Caco-2 (cell line): ENCODE results near the gene HDAC11. TPM values are rescaled to one million over a fixed set of nuclear protein-coding genes. Genes with fewer than 3 reads are reported as not detected.
"Not testable (repeated sequence)": the region's sequence is repeated elsewhere in the genome, so short reads cannot be mapped to it uniquely, and the experiment has no call there.

ENCODE experiments used
- BruUV-seq: library from RNA; stranded (reverse); fragments of 400-500 nt; replicated peaks from 2 replicates; lab custom pipeline; 2021; lab: Mats Ljungman, UMichigan
- CTCF ChIA-PET: fragments of 300-600 bp; sonication (Branson Sonifier 250); formaldehyde crosslinking; loops from one replicate; lab custom pipeline; 2022; ENCODE audit warnings: antibody characterized with exemption; lab: Charles Lee
- POLR2A ChIA-PET: fragments of 300-600 bp; sonication (Branson Sonifier 250); formaldehyde crosslinking; loops from one replicate; lab custom pipeline; 2022; ENCODE audit warnings: antibody characterized with exemption; lab: Charles Lee
- DNase-seq, 2 experiments: peaks; one replicate each; pipeline versions ENCODE4 v3.0.0 to v3.0.0-alpha.2; 2020 to 2022
- H3K27me3 ChIP-seq: replicated peaks from 2 replicates; pipeline ENCODE4 v1.6.0; 2011; ENCODE audit warnings: low read length; ENCODE audit not compliant: control insufficient read depth, insufficient read depth
- H3K36me3 ChIP-seq: 2 replicates; pipeline ENCODE4 v1.5.1; 2011; ENCODE audit warnings: low read length; ENCODE audit not compliant: control insufficient read depth, insufficient read depth
- H3K4me1 ChIP-seq: fragments of 250-450 bp; sonication (Bioruptor Pico); 2 replicates; pipeline ENCODE4 v1.5.1; 2020; ENCODE audit warnings: mild to moderate bottlenecking
- H3K4me3 ChIP-seq: 2 replicates; pipeline ENCODE4 v1.5.1; 2011; ENCODE audit warnings: low read depth, mild to moderate bottlenecking, control low read depth, low read length
- H3K9me3 ChIP-seq: fragments of 250-450 bp; sonication (Bioruptor Pico); 2 replicates; pipeline ENCODE4 v1.5.1; 2020; ENCODE audit warnings: mild to moderate bottlenecking, moderate library complexity
- H3K27ac Mint-ChIP-seq: one replicate; pipeline ENCODE4 v1.8.0; 2022; ENCODE audit warnings: mixed read lengths; ENCODE audit not compliant: unreplicated experiment
- H3K27me3 Mint-ChIP-seq: one replicate; pipeline ENCODE4 v1.8.0; 2022; ENCODE audit warnings: mixed read lengths; ENCODE audit not compliant: insufficient read depth, unreplicated experiment
- H3K36me3 Mint-ChIP-seq: one replicate; pipeline ENCODE4 v1.8.0; 2022; ENCODE audit warnings: mild to moderate bottlenecking, mixed read lengths; ENCODE audit not compliant: insufficient read depth, unreplicated experiment
- H3K4me1 Mint-ChIP-seq: one replicate; pipeline ENCODE4 v1.8.0; 2022; ENCODE audit warnings: low read depth, mixed read lengths; ENCODE audit not compliant: unreplicated experiment
- H3K4me3 Mint-ChIP-seq: one replicate; pipeline ENCODE4 v1.8.0; 2022; ENCODE audit warnings: mild to moderate bottlenecking, moderate library complexity, mixed read lengths; ENCODE audit not compliant: unreplicated experiment
- H3K9me3 Mint-ChIP-seq: one replicate; pipeline ENCODE4 v1.8.0; 2022; ENCODE audit warnings: mixed read lengths; ENCODE audit not compliant: unreplicated experiment
- intact Hi-C: fragments of 100-400 bp; cut with micrococcal nuclease; formaldehyde crosslinking; loops from one replicate; pipeline ENCODE4 v1.10.0; 2022; ENCODE audit not compliant: unreplicated experiment
- total RNA-seq: library from RNA; stranded (reverse); gene quantifications from 2 replicates; pipeline ENCODE4 v1.2.3, GENCODE V29; 2022
- TF ChIP-seq, protein P1 (sequence below), 2 experiments: fragments of 200-600 bp in 1 of 2; IDR thresholded peaks; 1 replicate in 1 of 2; 2 replicates in 1 of 2; pipeline versions ENCODE4 v1.5.1 to v1.8.0; 2011 to 2022; ENCODE audit warnings: antibody characterized with exemption in 1 of 2, control low read depth in 1 of 2, inconsistent platforms in 1 of 2, low read depth in 1 of 2, low read length in 1 of 2, mild to moderate bottlenecking in 1 of 2, moderate library complexity in 1 of 2; ENCODE audit not compliant: insufficient read depth in 1 of 2, severe bottlenecking in 1 of 2, unreplicated experiment in 1 of 2

The HDAC11 gene
- total RNA-seq, 1 experiment from 2014 or later: 10.9 TPM

DNA sequence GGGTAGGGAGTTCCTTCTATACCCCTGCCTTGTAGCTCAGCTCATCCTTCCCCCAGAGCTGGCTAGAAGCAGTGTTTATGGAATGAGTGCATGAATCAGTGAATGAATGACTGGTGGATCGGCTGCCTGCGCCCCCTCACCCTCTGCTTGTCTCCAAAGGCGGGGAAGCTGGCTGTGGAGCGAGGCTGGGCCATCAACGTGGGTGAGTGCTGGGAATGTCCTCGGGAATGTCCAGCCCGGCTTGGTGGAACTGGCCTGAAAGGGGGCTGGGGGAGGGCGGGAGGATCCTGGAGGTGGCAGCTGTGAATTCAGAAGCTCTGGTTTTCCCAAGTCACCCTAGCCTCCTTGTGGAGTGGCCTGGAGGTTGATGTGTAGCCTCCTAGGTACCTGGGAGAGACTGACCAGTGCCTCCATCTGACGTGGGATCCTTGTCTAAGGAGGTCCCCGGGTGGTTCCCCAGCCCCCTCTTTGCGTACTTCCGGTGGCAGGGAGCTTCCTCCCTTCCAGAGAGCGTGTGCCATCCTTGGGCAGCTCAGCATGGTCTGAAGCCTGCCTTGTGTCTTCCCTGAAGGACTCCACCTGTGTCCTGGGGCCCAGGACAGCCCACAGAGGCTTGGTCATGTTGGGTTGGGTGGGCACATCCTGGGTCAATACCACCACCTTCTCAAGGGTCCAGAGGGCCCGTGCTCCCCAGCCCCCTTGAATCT, 18.4 kb downstream of the HDAC11 start:
- intact Hi-C loops: no loop called here

DNA sequence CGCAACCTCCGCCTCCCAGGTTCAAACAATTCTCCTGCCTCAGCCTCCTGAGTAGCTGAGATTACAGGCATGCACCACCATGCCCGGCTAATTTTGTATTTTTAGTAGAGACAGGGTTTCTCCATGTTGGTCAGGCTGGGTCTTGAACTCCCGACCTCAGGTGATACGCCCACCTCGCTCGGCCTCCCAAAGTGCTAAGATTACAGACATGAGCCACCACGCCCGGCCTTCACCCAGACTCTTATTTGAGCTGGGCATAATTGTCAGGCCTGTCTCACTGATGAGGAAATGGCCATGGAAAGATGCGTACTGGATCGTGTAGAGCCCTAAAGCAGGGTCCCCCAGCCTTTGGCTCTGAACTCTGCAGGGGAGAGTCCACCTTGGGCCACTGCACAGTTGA, 19.1 kb downstream of the HDAC11 start:
- BruUV-seq, H3K9me3 Mint-ChIP-seq, H3K4me1 Mint-ChIP-seq, intact Hi-C loops, H3K4me3 ChIP-seq, H3K27me3 Mint-ChIP-seq, POLR2A ChIA-PET, DNase-seq, H3K27ac Mint-ChIP-seq, H3K36me3 ChIP-seq, H3K27me3 ChIP-seq, H3K36me3 Mint-ChIP-seq, H3K4me1 ChIP-seq, H3K4me3 Mint-ChIP-seq, H3K9me3 ChIP-seq: not testable (repeated sequence)
- CTCF ChIA-PET: interaction anchor here (2.3 kb wide), 1 partner anchor 149 kb away, joined by 17 read pairs; no protein-coding TSS in a partner anchor

More for the DNA sequence above, 18.4 kb downstream of the HDAC11 start:
- Histone ChIP-seq H3K4me3 (no peak overlapping the region), H3K9me3 (no peaks in the 10 kb centered on the region), H3K27me3 (no peaks in the 10 kb centered on the region), H3K4me1 (no peaks in the 10 kb centered on the region), H3K36me3 (no peaks in the 10 kb centered on the region; the same call in 1 of the 2 replicates)
- TF ChIP-seq, protein P1, sequence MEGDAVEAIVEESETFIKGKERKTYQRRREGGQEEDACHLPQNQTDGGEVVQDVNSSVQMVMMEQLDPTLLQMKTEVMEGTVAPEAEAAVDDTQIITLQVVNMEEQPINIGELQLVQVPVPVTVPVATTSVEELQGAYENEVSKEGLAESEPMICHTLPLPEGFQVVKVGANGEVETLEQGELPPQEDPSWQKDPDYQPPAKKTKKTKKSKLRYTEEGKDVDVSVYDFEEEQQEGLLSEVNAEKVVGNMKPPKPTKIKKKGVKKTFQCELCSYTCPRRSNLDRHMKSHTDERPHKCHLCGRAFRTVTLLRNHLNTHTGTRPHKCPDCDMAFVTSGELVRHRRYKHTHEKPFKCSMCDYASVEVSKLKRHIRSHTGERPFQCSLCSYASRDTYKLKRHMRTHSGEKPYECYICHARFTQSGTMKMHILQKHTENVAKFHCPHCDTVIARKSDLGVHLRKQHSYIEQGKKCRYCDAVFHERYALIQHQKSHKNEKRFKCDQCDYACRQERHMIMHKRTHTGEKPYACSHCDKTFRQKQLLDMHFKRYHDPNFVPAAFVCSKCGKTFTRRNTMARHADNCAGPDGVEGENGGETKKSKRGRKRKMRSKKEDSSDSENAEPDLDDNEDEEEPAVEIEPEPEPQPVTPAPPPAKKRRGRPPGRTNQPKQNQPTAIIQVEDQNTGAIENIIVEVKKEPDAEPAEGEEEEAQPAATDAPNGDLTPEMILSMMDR (IDR thresholded peaks at IDR 0.05; ENCODE audit: insufficient read depth in 1 of 2, low read depth in 1 of 2, low read length in 1 of 2, severe bottlenecking in 1 of 2, unreplicated experiment in 1 of 2): no peak
- Mint-ChIP-seq H3K36me3 (peaks cover 5% of the 10 kb centered on the region), H3K4me3 (no peak overlapping the region), H3K27ac (no peak overlapping the region), H3K4me1 (no peaks in the 10 kb centered on the region), H3K9me3 (no peaks in the 10 kb centered on the region), H3K27me3 (no peaks in the 10 kb centered on the region)
- POLR2A ChIA-PET: no interaction called here
- DNase-seq: no peak
- CTCF ChIA-PET: interaction anchor here (2.3 kb wide), 1 partner anchor 150 kb away, joined by 17 read pairs; no protein-coding TSS in a partner anchor
- BruUV-seq: no TSS peak

DNA sequence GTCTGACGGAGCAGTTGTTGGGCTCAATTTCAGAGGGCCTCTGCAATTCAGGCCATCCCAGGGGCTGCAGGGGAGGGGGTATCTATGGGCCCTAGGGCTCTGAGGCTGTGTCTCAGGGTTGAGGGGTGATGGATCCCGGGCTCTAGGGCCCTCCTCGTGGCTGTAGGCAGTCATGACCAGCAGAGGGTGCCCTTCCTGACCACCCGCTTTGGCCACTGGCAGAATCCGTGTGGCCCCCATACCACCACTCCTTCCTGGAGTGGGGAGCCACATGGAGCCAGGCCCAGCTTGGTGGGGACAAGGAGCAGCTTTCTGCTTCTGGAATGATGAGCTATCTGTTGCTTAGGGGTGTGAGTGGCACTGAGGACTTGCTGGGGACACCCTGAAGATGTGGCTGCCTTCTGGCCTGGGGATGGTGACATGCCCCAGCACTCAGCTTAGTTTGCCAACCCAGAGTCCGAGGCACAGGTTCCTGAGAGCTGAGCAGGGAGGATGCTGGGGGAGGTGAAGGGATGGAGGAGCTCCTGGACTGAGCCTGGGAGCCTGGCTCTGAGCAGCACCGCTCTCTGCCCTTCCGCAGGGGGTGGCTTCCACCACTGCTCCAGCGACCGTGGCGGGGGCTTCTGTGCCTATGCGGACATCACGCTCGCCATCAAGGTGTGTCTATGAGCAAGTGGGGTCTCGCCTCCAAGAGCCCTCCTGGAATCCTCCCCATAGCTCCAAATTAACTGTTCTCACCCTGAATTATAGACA, 20.2 kb downstream of the HDAC11 start:
- Mint-ChIP-seq H3K4me3 (no peak overlapping the region), H3K27me3 (no peaks in the 10 kb centered on the region), H3K27ac (no peak overlapping the region), H3K4me1 (no peaks in the 10 kb centered on the region), H3K36me3 (peaks cover 5% of the 10 kb centered on the region), H3K9me3 (no peaks in the 10 kb centered on the region)
- no peaks in the 10 kb centered on the region for H3K4me1 ChIP-seq
- H3K36me3 ChIP-seq: no peaks in the 10 kb centered on the region; the same call in 1 of the 2 replicates
- intact Hi-C loops: loop anchor here (1.0 to 10.0 kb wide), 2 partner anchors 148 to 384 kb away; partner anchors contain the start of gene WNT7A
- no peak overlapping the region for H3K4me3 ChIP-seq
- POLR2A ChIA-PET: no interaction called here
- no TSS peak for BruUV-seq
- no peaks in the 10 kb centered on the region for H3K27me3 ChIP-seq
- TF ChIP-seq, protein P1 (IDR thresholded peaks at IDR 0.05; ENCODE audit: insufficient read depth in 1 of 2, low read depth in 1 of 2, low read length in 1 of 2, severe bottlenecking in 1 of 2, unreplicated experiment in 1 of 2): peak; percentile 45 to 61
- CTCF ChIA-PET: interaction anchor here (0.6 to 1.8 kb wide), 2 partner anchors 16 to 147 kb away, joined by 3 to 5 read pairs; no protein-coding TSS in a partner anchor
- DNase-seq: peak in 1 of 2 experiments; percentile 49
- H3K9me3 ChIP-seq: no peaks in the 10 kb centered on the region
